Measurements from ENCODE around the gene FIGNL1.

- TF ChIP-seq TAF1 (IDR thresholded peaks at IDR 0.05; ENCODE audit: borderline replicate concordance, insufficient read depth, low read length) (no peak), POLR2AphosphoS5 (IDR thresholded peaks at IDR 0.05; ENCODE audit: low read depth, low read length) (no peak)
These were observed 30.6 kb upstream of the FIGNL1 start for GRCh38 chr7:50480797-50481196.
